ENCODE data around the gene ABHD2.
"Not testable (repeated sequence)": the region's sequence is repeated elsewhere in the genome, so short reads cannot be mapped to it uniquely, and the experiment has no call there.

Gene ABHD2

GRCh38 chr15:89101302-89102193 is 13.3 kb downstream of the ABHD2 start:
- peak; percentile 97 for DNase-seq

GRCh38 chr15:89103481-89104171 is 15.4 kb downstream of the ABHD2 start:
- DNase-seq = no peak

- no peak for DNase-seq
Measured at GRCh38 chr15:89104172-89104564, 15.9 kb downstream of the ABHD2 start.

GRCh38 chr15:89105147-89105546 is 16.9 kb downstream of the ABHD2 start:
- no peak for DNase-seq

GRCh38 chr15:89106200-89106599 is 17.9 kb downstream of the ABHD2 start:
- no peak for DNase-seq

- peak; percentile 69 for DNase-seq
Measured at GRCh38 chr15:89107984-89108383, 19.7 kb downstream of the ABHD2 start.

- DNase-seq = no peak
Measured at GRCh38 chr15:89108835-89109234, 20.6 kb downstream of the ABHD2 start.

GRCh38 chr15:89109238-89109637 is 21.0 kb downstream of the ABHD2 start:
- no peak for DNase-seq

- no peak for DNase-seq
Measured at GRCh38 chr15:89110060-89110459, 21.8 kb downstream of the ABHD2 start.

GRCh38 chr15:89111352-89111751 is 23.1 kb downstream of the ABHD2 start:
- DNase-seq = no peak

GRCh38 chr15:89111961-89112340 is 23.7 kb downstream of the ABHD2 start:
- DNase-seq = no peak

GRCh38 chr15:89112341-89112971 is 24.2 kb downstream of the ABHD2 start:
- DNase-seq = no peak

GRCh38 chr15:89113296-89114024 is 25.2 kb downstream of the ABHD2 start:
- no peak for DNase-seq

- no peak for DNase-seq
Measured at GRCh38 chr15:89114990-89115389, 26.7 kb downstream of the ABHD2 start.

GRCh38 chr15:89115547-89115946 is 27.3 kb downstream of the ABHD2 start:
- no peak for DNase-seq

GRCh38 chr15:89116404-89116803 is 28.1 kb downstream of the ABHD2 start:
- no peak for DNase-seq

GRCh38 chr15:89117790-89118189 is 29.5 kb downstream of the ABHD2 start:
- no peak for DNase-seq

GRCh38 chr15:89118481-89118989 is 30.3 kb downstream of the ABHD2 start:
- DNase-seq = no peak

- no peak for DNase-seq
Measured at GRCh38 chr15:89119489-89120478, 31.5 kb downstream of the ABHD2 start.

GRCh38 chr15:89120479-89121000 is 32.3 kb downstream of the ABHD2 start:
- DNase-seq = not testable (repeated sequence)

- no peak for DNase-seq
Measured at GRCh38 chr15:89121414-89121813, 33.2 kb downstream of the ABHD2 start.
